GM12878 (cell line): ENCODE data around the gene SPI1. TPM values are rescaled to one million over a fixed set of nuclear protein-coding genes. Genes with fewer than 3 reads are reported as not detected.

ENCODE experiments used
- ATAC-seq: fragments of 200-7000 bp; cut with Tn5 transposase; 3 replicates; pipeline ENCODE4 v1.9.1; 2020; ENCODE audit warnings: mild to moderate bottlenecking, moderate library complexity
- BruUV-seq: library from RNA; stranded (reverse); fragments of 400-500 nt; replicated peaks from 2 replicates; lab custom pipeline; 2021; lab: Mats Ljungman, UMichigan
- CTCF ChIA-PET: fragments of 300-600 bp; sonication (Branson Sonifier 250); formaldehyde crosslinking; extraction: SDS; loops from one replicate; lab custom pipeline; 2021; ENCODE audit warnings: inconsistent platforms; lab: Yijun Ruan, JAX
- POLR2A ChIA-PET: fragments of 350-600 bp; formaldehyde crosslinking; extraction: SDS; loops from one replicate; lab custom pipeline; 2021; ENCODE audit warnings: inconsistent platforms; lab: Charles Lee
- RAD21 ChIA-PET: fragments of 300-600 bp; sonication (Branson Sonifier 250); formaldehyde crosslinking; loops from one replicate; lab custom pipeline; 2023; ENCODE audit warnings: antibody characterized with exemption; ENCODE audit not compliant: unreplicated experiment; lab: Charles Lee
- SMC1A ChIA-PET: fragments of 300-600 bp; sonication (Branson Sonifier 250); formaldehyde crosslinking; loops from one replicate; lab custom pipeline; 2023; ENCODE audit not compliant: unreplicated experiment, uncharacterized antibody; lab: Charles Lee
- DNase-seq: peaks from one replicate; pipeline ENCODE4 v3.0.0-alpha.2; 2011; ENCODE audit warnings: low read depth, low spot score
- FAIRE-seq: peaks from 3 replicates; lab custom pipeline; 2011; peaks lifted over from hg19 to GRCh38; lab: Jason Lieb, UNC
- H2AFZ ChIP-seq: 2 replicates; pipeline ENCODE4 v1.6.0; 2011; ENCODE audit warnings: low read depth, low read length, control low read depth; ENCODE audit not compliant: control insufficient read depth
- H3K27ac ChIP-seq: 2 replicates; pipeline ENCODE4 v1.5.1; 2011; ENCODE audit warnings: control low read depth; ENCODE audit not compliant: control insufficient read depth, insufficient read depth
- H3K27me3 ChIP-seq, 2 experiments: replicated peaks in 1 of 2; 2 replicates each; pipeline versions ENCODE4 v1.6.0 to v1.6.1; 2011; ENCODE audit warnings: low read length in 1 of 2; ENCODE audit not compliant: control insufficient read depth in 2 of 2, insufficient read depth in 2 of 2
- H3K36me3 ChIP-seq, 2 experiments: 2 replicates each; pipeline ENCODE4 v1.5.1; 2011; ENCODE audit warnings: low read length in 1 of 2; ENCODE audit not compliant: control insufficient read depth in 2 of 2, insufficient read depth in 2 of 2
- H3K4me1 ChIP-seq: 2 replicates; pipeline ENCODE4 v1.6.1; 2011; ENCODE audit warnings: mild to moderate bottlenecking, low read length, moderate library complexity, mixed read lengths; ENCODE audit not compliant: control insufficient read depth, insufficient read depth
- H3K4me2 ChIP-seq: 2 replicates; pipeline ENCODE4 v1.6.0; 2011; ENCODE audit warnings: control low read depth; ENCODE audit not compliant: control insufficient read depth, insufficient read depth
- H3K4me3 ChIP-seq: fragments of 200-600 bp; sonication (generic); 2 replicates; pipeline ENCODE4 v1.5.1; 2016
- H3K79me2 ChIP-seq: 2 replicates; pipeline ENCODE4 v1.6.0; 2011; ENCODE audit warnings: low read length; ENCODE audit not compliant: control insufficient read depth, insufficient read depth
- H3K9ac ChIP-seq: 2 replicates; pipeline ENCODE4 v1.8.0; 2011; ENCODE audit warnings: low read length, control low read depth, mixed read lengths; ENCODE audit not compliant: control insufficient read depth, insufficient read depth
- H3K9me3 ChIP-seq: replicated peaks from 3 replicates; pipeline ENCODE4 v1.5.1; 2011; ENCODE audit warnings: mild to moderate bottlenecking, low read length; ENCODE audit not compliant: control insufficient read depth, insufficient read depth
- H4K20me1 ChIP-seq: 2 replicates; pipeline ENCODE4 v1.6.0; 2011; ENCODE audit not compliant: control insufficient read depth, insufficient read depth
- BCL3 ChIP-seq: IDR thresholded peaks from 2 replicates; pipeline ENCODE4 v1.6.1; 2011; ENCODE audit warnings: borderline replicate concordance, low read depth, mild to moderate bottlenecking, moderate library complexity, low read length; ENCODE audit not compliant: insufficient read depth, poor library complexity, severe bottlenecking
- EZH2 ChIP-seq: IDR thresholded peaks from 2 replicates; pipeline ENCODE4 v1.6.1; 2012; ENCODE audit warnings: low read depth, mild to moderate bottlenecking, control low read depth, inconsistent platforms, low read length, borderline replicate concordance; ENCODE audit not compliant: control insufficient read depth
- HCFC1 ChIP-seq: fragments of 150-350 bp; IDR thresholded peaks from 2 replicates; pipeline ENCODE4 v1.6.1; 2014; ENCODE audit warnings: low read length
- JUNB ChIP-seq: IDR thresholded peaks from 2 replicates; pipeline ENCODE4 v1.6.1; 2016; ENCODE audit warnings: antibody characterized with exemption, mild to moderate bottlenecking
- MEF2B ChIP-seq: fragments of 450-650 bp; IDR thresholded peaks from 2 replicates; pipeline ENCODE4 v1.6.1; 2018; ENCODE audit warnings: mild to moderate bottlenecking, moderate library complexity; ENCODE audit not compliant: partially characterized antibody, poor library complexity, severe bottlenecking
- MYC ChIP-seq: IDR thresholded peaks from 2 replicates; pipeline ENCODE4 v1.6.1; 2011; ENCODE audit warnings: mild to moderate bottlenecking, low read length, moderate library complexity, inconsistent platforms; ENCODE audit not compliant: insufficient read depth, insufficient replicate concordance, insufficient read length, severe bottlenecking
- NFYB ChIP-seq: IDR thresholded peaks from 2 replicates; pipeline ENCODE4 v1.6.1; 2011; ENCODE audit warnings: low read depth, mild to moderate bottlenecking, low read length, improper control_type of control experiment, moderate library complexity; ENCODE audit not compliant: insufficient read depth
- PBX3 ChIP-seq: IDR thresholded peaks from 2 replicates; pipeline ENCODE4 v1.6.1; 2011; ENCODE audit warnings: mild to moderate bottlenecking, low read depth, low read length, moderate library complexity; ENCODE audit not compliant: insufficient replicate concordance
- SMARCA5 ChIP-seq: fragments of 450-650 bp; IDR thresholded peaks from 2 replicates; pipeline ENCODE4 v1.6.1; 2017; ENCODE audit warnings: mild to moderate bottlenecking
- SRF ChIP-seq, 2 experiments: IDR thresholded peaks; 2 replicates each; pipeline ENCODE4 v1.6.1; 2011; ENCODE audit warnings: low read depth in 2 of 2, low read length in 2 of 2, mild to moderate bottlenecking in 1 of 2, moderate library complexity in 1 of 2
- STAT1 ChIP-seq: fragments of 450-650 bp; conservative IDR thresholded peaks from 2 replicates; pipeline ENCODE4 v1.6.1; 2014; ENCODE audit warnings: antibody characterized with exemption, mild to moderate bottlenecking
- ZNF592 ChIP-seq: fragments of 450-650 bp; IDR thresholded peaks from 2 replicates; pipeline ENCODE4 v1.6.1; 2017; ENCODE audit warnings: mild to moderate bottlenecking, moderate library complexity
- WGBS: methylation state at CpG from one replicate; pipeline ENCODE4 v1.1.6; 2016; ENCODE audit warnings: low lambda C conversion rate; ENCODE audit not compliant: insufficient replicate concordance, insufficient coverage; ENCODE audit errors: missing lambda C conversion rate; 5-methylcytosine and 5-hydroxymethylcytosine counted together
- in situ Hi-C: fragments of 300-500 bp; cut with MboI; formaldehyde crosslinking; loops from 9 replicates; pipeline ENCODE4 v1.14.3; 2018; ENCODE audit warnings: mixed read lengths
- intact Hi-C: fragments of 100-400 bp; cut with micrococcal nuclease; formaldehyde crosslinking; loops from one replicate; pipeline ENCODE4 v1.14.2; 2022; ENCODE audit not compliant: unreplicated experiment
- polyA plus RNA-seq, 11 experiments: library from polyadenylated mRNA; depleted of rRNA in 4 of 11; unstranded in 6 of 11; stranded (reverse) in 5 of 11; fragments of >200 nt; fragmentation: Nextera tagmentation in 4 of 11; fragmentation: Illumina TruSeq in 1 of 11; extraction: Ambion mirVana in 4 of 11; extraction: Trizol in 1 of 11; gene quantifications; 1 replicate in 1 of 11; 2 replicates in 10 of 11; pipeline versions ENCODE4 v1.2.1 to v1.2.3, GENCODE V29; 2011 to 2016; ENCODE audit warnings: inconsistent platforms in 2 of 11, missing spikeins in 2 of 11, low read depth in 1 of 11
- total RNA-seq, 4 experiments: library from RNA; depleted of rRNA in 3 of 4; stranded (reverse); fragments of >200 nt in 3 of 4; fragmentation: Illumina TruSeq in 1 of 4; extraction: Trizol in 1 of 4; gene quantifications; 2 replicates each; pipeline versions ENCODE4 v1.2.1 to v1.2.3, GENCODE V29; 2013 to 2021

Gene SPI1
- total and polyA plus RNA-seq, 10 of the 15 experiments (the other 5 are each of a cell fraction or from before 2014, with no cell fraction given), result 0.05 to 31.1 (median 9.7) TPM

GRCh38 chr11:47393163-47394049 is 15.1 kb upstream of the SPI1 start (continued):
- TF ChIP-seq HCFC1 (no peak), STAT1 (no peak), MEF2B (no peak), EZH2 (no peak)

GRCh38 chr11:47392546-47393162 is 14.3 kb upstream of the SPI1 start:
- no peaks in the 10 kb centered on the region for H3K27me3 ChIP-seq
- H3K27ac ChIP-seq, result peak overlapping the region; percentile 15; the same call in 1 of the 2 replicates
- ATAC-seq, result no peak
- ChIA-PET RAD21 (interaction anchor here (1.0 to 3.7 kb wide), 6 partner anchors 7 to 19 kb away, joined by 4 to 21 read pairs (median 12); partner anchors contain the start of gene SPI1), CTCF (interaction anchor here (0.7 to 5.0 kb wide), 9 partner anchors 8 to 775 kb away, joined by 3 to 40 read pairs (median 5); partner anchors contain the start of genes ATG13 and SPI1), POLR2A (interaction anchor here (0.7 to 8.5 kb wide), 8 partner anchors 7 to 350 kb away, joined by 3 to 94 read pairs (median 4); partner anchors contain the start of genes ACP2 and SPI1), SMC1A (interaction anchor here (1.7 to 5.0 kb wide), 3 partner anchors 10 to 19 kb away, joined by 6 to 36 read pairs (median 23); partner anchors contain the start of gene SPI1)
- peaks cover 41% of the 10 kb centered on the region for H3K4me1 ChIP-seq
- no peaks in the 10 kb centered on the region for H4K20me1 ChIP-seq
- no TSS peak for BruUV-seq
- H3K4me2 ChIP-seq, result no peak overlapping the region
- H3K9me3 ChIP-seq, result no peaks in the 10 kb centered on the region
- H3K79me2 ChIP-seq, result no peaks in the 10 kb centered on the region; the same call in 1 of the 2 replicates
- intact Hi-C loops, result no loop called here
- H3K4me3 ChIP-seq, result no peak overlapping the region
- no peak overlapping the region for H3K9ac ChIP-seq
- H3K36me3 ChIP-seq, result no peaks in the 10 kb centered on the region; a peak in 1 of 4 replicates
- H2AFZ ChIP-seq, result no peak overlapping the region
- 71% methylated on average over 14 of the region's 14 CpGs for WGBS
- DNase-seq, result no peak
- in situ Hi-C loops, result no loop called here
- FAIRE-seq, result no peak
- TF ChIP-seq SRF (IDR thresholded peaks at IDR 0.05; ENCODE audit: low read depth in 2 of 2, low read length in 2 of 2) (no peak), ZNF592 (no peak), NFYB (no peak), SMARCA5 (no peak), MYC (no peak), HCFC1 (no peak), PBX3 (no peak), BCL3 (no peak), JUNB (no peak)
